Activated CD4-positive, alpha-beta T cell treated with anti-CD3 and anti-CD28 coated beads for 24 hours (primary cell): ENCODE results near the gene CXCL5.
"Not testable (repeated sequence)": the region's sequence is repeated elsewhere in the genome, so short reads cannot be mapped to it uniquely, and the experiment has no call there.

Experiments used
- DNase-seq, 2 donors: peaks; one replicate each; pipeline ENCODE4 v3.0.0-alpha.2; 2020; ENCODE audit warnings: low read depth in 2 of 2

Gene CXCL5

GRCh38 chr4:74015126-74015780 is 16.8 kb upstream of the CXCL5 start:
- DNase-seq = no peak

GRCh38 chr4:74014332-74014731 is 15.9 kb upstream of the CXCL5 start:
- DNase-seq = no peak

GRCh38 chr4:74013264-74013663 is 14.8 kb upstream of the CXCL5 start:
- no peak for DNase-seq

GRCh38 chr4:74012130-74012529 is 13.7 kb upstream of the CXCL5 start:
- no peak for DNase-seq

DNA sequence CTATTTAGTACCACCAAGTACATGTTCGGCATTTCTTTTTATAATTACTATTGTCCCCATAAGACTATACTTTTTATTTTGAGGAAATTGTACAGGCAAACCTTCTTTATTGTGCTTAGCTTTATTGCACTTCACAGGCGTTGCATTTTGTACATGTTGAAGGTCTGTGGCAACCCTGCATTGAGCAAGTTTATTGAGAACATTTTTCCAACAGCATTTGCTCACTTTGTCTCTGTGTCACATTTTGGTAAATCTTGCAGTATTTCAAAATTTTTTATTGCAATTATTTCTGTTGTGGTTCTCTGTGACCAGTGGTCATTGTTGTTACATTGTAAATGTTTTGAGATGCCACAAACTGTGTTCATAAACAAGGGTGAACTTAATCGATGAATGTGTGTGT is 10.8 kb upstream of the CXCL5 start:
- DNase-seq = no peak

GRCh38 chr4:74006009-74006476 is 7.6 kb upstream of the CXCL5 start:
- DNase-seq = no peak

DNA sequence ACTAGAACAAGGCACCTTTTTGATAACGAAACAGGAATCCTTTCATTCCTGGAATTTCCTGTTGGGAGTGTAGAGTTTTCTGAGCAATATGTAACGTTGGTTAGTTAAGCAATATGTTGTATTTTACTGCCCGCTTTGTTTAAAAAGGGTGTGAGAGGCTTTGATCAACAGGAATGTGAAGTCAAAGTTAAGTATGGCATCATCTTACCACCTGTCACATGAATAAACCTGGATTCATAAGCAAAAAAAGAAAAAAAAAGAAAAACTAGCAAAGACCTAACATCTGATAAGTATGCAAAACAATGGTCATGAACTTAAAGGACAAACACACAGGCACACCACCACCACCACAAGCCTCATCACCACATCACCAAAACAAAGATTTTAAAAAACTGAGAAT is 7.1 kb upstream of the CXCL5 start:
- DNase-seq = no peak

DNA sequence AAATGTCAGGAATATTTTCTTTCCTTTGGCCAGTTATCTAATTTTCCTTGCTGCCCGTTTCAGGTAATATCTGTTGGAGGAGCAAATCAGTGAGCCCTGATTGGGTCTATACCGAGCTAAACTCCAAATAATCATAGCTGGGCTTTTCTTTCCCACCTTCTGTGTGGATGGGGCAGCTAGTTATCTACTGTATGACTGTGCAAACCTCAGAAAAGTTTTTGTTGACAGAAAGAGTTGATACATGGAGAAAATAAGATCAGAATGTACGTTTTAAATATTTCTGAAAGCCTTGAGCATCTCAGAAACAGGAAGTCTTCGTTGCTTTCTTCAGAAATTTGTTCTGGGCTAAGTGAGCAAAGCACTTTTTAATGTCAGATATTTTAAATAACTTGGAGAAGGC is 6.2 kb upstream of the CXCL5 start:
- no peak for DNase-seq

DNA sequence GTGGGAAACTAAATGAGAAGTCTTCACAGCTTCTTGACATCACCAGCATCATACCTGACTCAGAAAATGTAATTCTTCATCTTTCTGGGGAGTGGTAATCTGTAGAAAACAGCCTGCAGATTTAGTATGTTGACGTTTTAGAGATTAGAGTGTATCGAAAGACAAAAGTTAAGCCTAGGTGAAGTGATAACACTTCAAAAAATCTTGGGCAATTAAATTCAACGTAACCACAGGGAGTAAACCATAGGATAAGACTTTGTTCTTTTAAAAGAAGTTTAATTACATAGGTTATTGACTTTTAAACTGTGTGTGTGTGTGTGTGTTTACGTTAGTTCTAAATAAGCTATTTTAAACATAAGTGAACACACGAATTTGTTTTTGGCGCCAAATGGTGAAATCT is 1.8 kb upstream of the CXCL5 start:
- DNase-seq = no peak

- DNase-seq = no peak
These were observed 6.4 kb downstream of the CXCL5 start for GRCh38 chr4:73992050-73992449.

DNA sequence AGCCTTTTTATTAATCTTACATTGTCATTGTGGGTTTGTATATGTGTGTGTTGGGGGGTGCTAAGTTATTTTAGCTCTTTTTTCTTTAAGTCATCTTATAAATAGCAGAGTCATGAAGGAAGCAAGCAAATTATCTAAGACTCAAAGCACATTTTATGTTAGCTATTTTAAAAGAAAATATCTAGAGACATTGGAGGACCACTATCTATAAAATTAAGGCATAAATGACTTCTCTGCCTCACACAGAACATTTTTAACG is 6.8 kb downstream of the CXCL5 start:
- DNase-seq = no peak

- DNase-seq = no peak
These were observed 7.3 kb downstream of the CXCL5 start for GRCh38 chr4:73990988-73991741.

DNA sequence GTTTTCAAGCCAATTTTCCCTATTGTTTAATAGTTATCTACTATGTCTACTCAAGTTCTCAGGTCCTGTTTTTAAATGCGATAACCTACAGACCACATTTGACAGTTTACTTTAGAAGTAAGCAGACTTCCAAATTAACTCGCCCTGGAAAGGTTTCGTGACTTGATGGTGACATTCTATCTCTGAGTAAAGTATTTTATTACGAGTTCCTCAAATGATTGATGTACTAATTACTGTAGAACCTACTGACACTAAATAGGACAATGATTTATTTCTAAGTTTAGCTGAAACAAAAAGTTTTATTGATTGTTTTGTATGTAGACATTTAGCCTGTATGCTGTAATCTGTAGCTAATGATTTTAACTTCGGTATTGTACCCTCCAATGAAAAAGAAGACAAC is 8.5 kb downstream of the CXCL5 start:
- DNase-seq = no peak

GRCh38 chr4:73989031-73989430 is 9.4 kb downstream of the CXCL5 start:
- DNase-seq = no peak

GRCh38 chr4:73988061-73988460 is 10.4 kb downstream of the CXCL5 start, which contains the start of gene PPBP:
Gene PPBP (minus strand): TSS chr4:73988190. CDS start chr4:73988103, 87 bp downstream.
- no peak for DNase-seq

DNA sequence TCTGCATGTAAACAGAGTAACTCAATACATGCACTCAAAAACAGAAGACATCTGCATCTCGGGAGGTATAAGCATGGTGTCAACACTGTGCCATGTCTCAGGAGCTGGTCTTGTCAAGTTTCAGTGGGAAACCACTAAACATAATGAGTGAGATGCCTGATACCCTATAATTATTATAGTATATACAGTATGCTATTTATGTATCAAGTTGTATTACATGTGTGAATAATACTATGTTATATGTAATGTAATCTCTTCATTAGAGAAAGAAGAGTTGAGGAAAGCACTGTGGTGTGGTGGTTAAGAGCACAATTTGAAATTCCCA is 13.0 kb downstream of the CXCL5 start:
- no peak for DNase-seq

- DNase-seq = no peak
These were observed 13.5 kb downstream of the CXCL5 start for GRCh38 chr4:73984736-73985527.

DNA sequence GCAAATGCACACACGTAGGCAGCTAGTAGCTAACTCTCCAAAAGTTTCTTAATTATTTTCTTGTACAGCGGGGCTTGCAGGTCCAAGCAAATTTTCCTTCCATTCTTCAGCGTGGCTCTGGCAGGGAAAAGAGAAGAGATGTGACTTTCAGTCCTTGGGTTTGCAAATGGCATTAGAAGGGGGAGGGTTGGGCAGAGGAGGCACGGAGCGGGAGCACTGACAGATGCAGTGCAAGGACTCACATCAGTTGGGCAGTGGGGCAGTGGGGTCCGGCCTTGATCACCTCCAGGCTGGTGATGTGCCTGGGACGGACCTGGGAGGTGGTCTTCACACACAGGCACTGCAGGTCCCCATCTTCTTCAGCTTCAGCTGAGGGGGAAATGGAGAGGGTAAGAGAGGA is 17.3 kb downstream of the CXCL5 start:
- DNase-seq = not testable (repeated sequence)

- DNase-seq = no peak
These were observed 19.0 kb downstream of the CXCL5 start for GRCh38 chr4:73979407-73979957.

DNA sequence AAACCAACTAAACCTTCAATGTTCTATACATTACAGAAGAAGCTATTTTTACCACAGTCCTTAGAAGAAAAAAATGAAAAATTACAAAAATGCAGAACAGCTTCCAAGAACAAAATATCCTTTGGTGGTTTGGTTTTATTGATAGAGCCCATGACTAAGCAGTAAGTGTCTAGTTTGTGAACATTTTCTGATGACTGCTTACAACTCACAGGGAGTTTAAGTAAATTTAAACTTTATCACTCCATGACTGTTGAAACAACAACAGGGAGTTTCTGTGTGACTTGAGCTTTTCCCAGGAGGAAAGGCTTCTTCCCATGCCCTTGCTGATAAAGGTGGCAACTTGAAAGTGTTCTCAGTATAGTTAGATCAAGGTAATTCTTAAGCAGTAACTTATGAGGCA is 19.6 kb downstream of the CXCL5 start:
- DNase-seq = no peak

GRCh38 chr4:73976716-73977115 is 21.8 kb downstream of the CXCL5 start:
- DNase-seq = no peak

- no peak for DNase-seq
These were observed 22.3 kb downstream of the CXCL5 start for GRCh38 chr4:73976217-73976616.

DNA sequence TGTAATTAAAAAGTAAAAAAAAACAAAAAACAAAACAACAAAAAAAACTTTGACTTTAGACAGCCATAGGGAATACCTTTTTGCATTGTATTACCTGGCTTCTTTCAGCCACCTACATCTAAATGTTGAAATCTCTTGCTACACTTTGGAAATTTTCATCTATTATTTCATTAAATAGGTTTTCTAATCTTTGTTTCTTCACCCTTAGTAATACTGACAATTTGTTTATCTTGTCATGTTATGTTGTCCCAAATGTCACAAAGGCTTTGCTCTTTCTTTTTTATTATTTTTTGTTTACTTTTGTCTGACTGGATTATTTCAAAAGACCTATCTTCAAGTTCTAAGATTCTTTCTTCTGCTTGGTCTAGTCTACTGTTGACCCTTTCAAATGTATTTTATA is 24.1 kb downstream of the CXCL5 start:
- no peak for DNase-seq
